Ishikawa (cell line): ENCODE data around the gene PPP3CB.

Experiments used
- CEBPB ChIP-seq: IDR thresholded peaks from 2 replicates; pipeline ENCODE4 v1.6.1; 2012
- CREB1 ChIP-seq: IDR thresholded peaks from 2 replicates; pipeline ENCODE4 v1.6.1; 2012; ENCODE audit warnings: low read depth
- EGR1 ChIP-seq: IDR thresholded peaks from 2 replicates; pipeline ENCODE4 v1.6.1; 2012
- EP300 ChIP-seq: IDR thresholded peaks from 2 replicates; pipeline ENCODE4 v1.6.1; 2012; ENCODE audit warnings: borderline replicate concordance
- FOXM1 ChIP-seq: IDR thresholded peaks from 2 replicates; pipeline ENCODE4 v1.6.1; 2012; ENCODE audit warnings: low read depth, borderline replicate concordance
- NFIC ChIP-seq: IDR thresholded peaks from 2 replicates; pipeline ENCODE4 v1.6.1; 2012
- RAD21 ChIP-seq: IDR thresholded peaks from 2 replicates; pipeline ENCODE4 v1.6.1; 2012; ENCODE audit warnings: low read depth
- TAF1 ChIP-seq: IDR thresholded peaks from 2 replicates; pipeline ENCODE4 v1.6.1; 2012; ENCODE audit warnings: low read depth, mild to moderate bottlenecking
- TCF12 ChIP-seq: IDR thresholded peaks from 2 replicates; pipeline ENCODE4 v1.6.1; 2012; ENCODE audit warnings: low read depth
- TEAD4 ChIP-seq: IDR thresholded peaks from 2 replicates; pipeline ENCODE4 v1.6.1; 2012
- YY1 ChIP-seq: IDR thresholded peaks from 2 replicates; pipeline ENCODE4 v1.6.1; 2012; ENCODE audit warnings: low read depth
- ZBTB7A ChIP-seq: IDR thresholded peaks from 2 replicates; pipeline ENCODE4 v1.6.1; 2012; ENCODE audit warnings: low read depth
- TF ChIP-seq, protein P1 (sequence below): IDR thresholded peaks from 2 replicates; pipeline ENCODE4 v1.6.1; 2012
- TF ChIP-seq, protein P2 (sequence below): IDR thresholded peaks from 2 replicates; pipeline ENCODE4 v1.6.1; 2012
- TF ChIP-seq, protein P3 (sequence below): IDR thresholded peaks from 2 replicates; pipeline ENCODE4 v1.6.1; 2012; ENCODE audit warnings: low read depth, mild to moderate bottlenecking

PPP3CB gene

DNA sequence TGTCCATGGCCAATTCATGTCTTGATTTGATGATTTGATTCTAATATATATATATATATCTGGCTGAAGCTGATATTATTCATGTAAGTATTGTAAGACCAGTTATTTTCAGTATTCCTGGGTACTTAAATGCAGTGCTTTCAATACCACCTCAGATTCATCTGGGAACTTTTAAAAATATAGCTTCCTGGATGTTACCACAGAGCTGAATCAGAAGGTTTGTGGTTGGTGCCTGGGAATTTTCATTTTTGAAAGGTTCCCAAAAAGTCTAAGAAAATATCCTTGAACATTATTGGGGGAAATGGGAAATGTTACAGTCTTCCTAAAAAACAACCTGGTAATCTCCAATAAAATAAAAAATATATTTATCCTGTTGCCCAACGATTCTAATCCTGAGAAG lies 10.7 kb upstream of the PPP3CB start:
- TF ChIP-seq, protein P1, sequence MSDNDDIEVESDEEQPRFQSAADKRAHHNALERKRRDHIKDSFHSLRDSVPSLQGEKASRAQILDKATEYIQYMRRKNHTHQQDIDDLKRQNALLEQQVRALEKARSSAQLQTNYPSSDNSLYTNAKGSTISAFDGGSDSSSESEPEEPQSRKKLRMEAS = no peak
- TF ChIP-seq NFIC (no peak), ZBTB7A (no peak), EGR1 (no peak), TEAD4 (no peak)
- TF ChIP-seq, protein P2, sequence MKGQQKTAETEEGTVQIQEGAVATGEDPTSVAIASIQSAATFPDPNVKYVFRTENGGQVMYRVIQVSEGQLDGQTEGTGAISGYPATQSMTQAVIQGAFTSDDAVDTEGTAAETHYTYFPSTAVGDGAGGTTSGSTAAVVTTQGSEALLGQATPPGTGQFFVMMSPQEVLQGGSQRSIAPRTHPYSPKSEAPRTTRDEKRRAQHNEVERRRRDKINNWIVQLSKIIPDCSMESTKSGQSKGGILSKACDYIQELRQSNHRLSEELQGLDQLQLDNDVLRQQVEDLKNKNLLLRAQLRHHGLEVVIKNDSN = no peak

DNA sequence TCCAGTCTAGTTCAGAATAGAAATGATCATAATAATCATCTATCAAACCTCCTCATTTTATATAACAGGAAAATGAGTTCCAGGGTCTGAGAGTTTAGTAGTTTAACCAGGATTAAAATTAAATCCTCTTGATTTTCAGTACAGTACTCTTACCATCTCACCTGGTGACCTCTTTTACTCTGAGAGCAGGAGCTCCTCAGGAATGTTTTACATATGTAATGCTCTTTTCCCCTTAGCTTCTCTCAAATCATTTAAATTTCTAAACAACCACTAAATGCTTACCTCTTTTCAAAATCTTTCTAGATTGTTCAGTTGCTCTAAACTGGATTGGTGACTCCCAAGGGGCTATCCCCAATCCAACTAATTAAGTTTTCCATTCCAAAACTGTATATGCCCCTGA lies 10.2 kb upstream of the PPP3CB start:
- TF ChIP-seq, protein P3, sequence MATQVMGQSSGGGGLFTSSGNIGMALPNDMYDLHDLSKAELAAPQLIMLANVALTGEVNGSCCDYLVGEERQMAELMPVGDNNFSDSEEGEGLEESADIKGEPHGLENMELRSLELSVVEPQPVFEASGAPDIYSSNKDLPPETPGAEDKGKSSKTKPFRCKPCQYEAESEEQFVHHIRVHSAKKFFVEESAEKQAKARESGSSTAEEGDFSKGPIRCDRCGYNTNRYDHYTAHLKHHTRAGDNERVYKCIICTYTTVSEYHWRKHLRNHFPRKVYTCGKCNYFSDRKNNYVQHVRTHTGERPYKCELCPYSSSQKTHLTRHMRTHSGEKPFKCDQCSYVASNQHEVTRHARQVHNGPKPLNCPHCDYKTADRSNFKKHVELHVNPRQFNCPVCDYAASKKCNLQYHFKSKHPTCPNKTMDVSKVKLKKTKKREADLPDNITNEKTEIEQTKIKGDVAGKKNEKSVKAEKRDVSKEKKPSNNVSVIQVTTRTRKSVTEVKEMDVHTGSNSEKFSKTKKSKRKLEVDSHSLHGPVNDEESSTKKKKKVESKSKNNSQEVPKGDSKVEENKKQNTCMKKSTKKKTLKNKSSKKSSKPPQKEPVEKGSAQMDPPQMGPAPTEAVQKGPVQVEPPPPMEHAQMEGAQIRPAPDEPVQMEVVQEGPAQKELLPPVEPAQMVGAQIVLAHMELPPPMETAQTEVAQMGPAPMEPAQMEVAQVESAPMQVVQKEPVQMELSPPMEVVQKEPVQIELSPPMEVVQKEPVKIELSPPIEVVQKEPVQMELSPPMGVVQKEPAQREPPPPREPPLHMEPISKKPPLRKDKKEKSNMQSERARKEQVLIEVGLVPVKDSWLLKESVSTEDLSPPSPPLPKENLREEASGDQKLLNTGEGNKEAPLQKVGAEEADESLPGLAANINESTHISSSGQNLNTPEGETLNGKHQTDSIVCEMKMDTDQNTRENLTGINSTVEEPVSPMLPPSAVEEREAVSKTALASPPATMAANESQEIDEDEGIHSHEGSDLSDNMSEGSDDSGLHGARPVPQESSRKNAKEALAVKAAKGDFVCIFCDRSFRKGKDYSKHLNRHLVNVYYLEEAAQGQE = no peak
- TF ChIP-seq TCF12 = no peak
- TF ChIP-seq, protein P2 = no peak
- TF ChIP-seq NFIC = no peak
- TF ChIP-seq TEAD4 = no peak
- no peak for TF ChIP-seq EGR1
- TF ChIP-seq FOXM1 = no peak
- no peak for TF ChIP-seq CREB1
- TF ChIP-seq EP300 = no peak
- TF ChIP-seq RAD21 = no peak
- TF ChIP-seq CEBPB = no peak
- no peak for TF ChIP-seq ZBTB7A
- no peak for TF ChIP-seq TAF1
- TF ChIP-seq YY1 = no peak
- TF ChIP-seq, protein P1 = no peak

- TF ChIP-seq, protein P2 = no peak
- no peak for TF ChIP-seq EP300
- no peak for TF ChIP-seq ZBTB7A
- TF ChIP-seq CREB1 = no peak
- TF ChIP-seq FOXM1 = no peak
- TF ChIP-seq NFIC = no peak
- no peak for TF ChIP-seq EGR1
- no peak for TF ChIP-seq TCF12
- no peak for TF ChIP-seq CEBPB
- TF ChIP-seq TAF1 = no peak
- no peak for TF ChIP-seq TEAD4
- TF ChIP-seq YY1 = no peak
- no peak for TF ChIP-seq RAD21
- TF ChIP-seq, protein P3 = no peak
- TF ChIP-seq, protein P1 = no peak
Measured at GRCh38 chr10:73503037-73503436, 7.2 kb upstream of the PPP3CB start.

- no peak for TF ChIP-seq CREB1
Measured at GRCh38 chr10:73501651-73502050, 5.8 kb upstream of the PPP3CB start.

- no peak for TF ChIP-seq CEBPB
- no peak for TF ChIP-seq TAF1
- TF ChIP-seq RAD21 = no peak
- no peak for TF ChIP-seq CREB1
- TF ChIP-seq TCF12 = no peak
- TF ChIP-seq, protein P1 = no peak
- TF ChIP-seq YY1 = no peak
- TF ChIP-seq, protein P2 = no peak
- TF ChIP-seq EGR1 = no peak
Measured at GRCh38 chr10:73497623-73498022, 1.8 kb upstream of the PPP3CB start.
